Ovary (tissue), 3 donors: ENCODE data around the gene LIX1.
"Not testable (repeated sequence)": the region's sequence is repeated elsewhere in the genome, so short reads cannot be mapped to it uniquely, and the experiment has no call there.

Experiments used
- CTCF ChIP-seq, 3 donors: fragments of 450-650 bp in 2 of 3; fragments of 200-600 bp in 1 of 3; IDR thresholded peaks; one replicate each; pipeline versions ENCODE4 v1.5.1 to v1.8.0; 2016 to 2022; ENCODE audit warnings: antibody characterized with exemption in 3 of 3, mild to moderate bottlenecking in 1 of 3
- EP300 ChIP-seq: sonication (generic); formaldehyde crosslinking; IDR thresholded peaks from one replicate; pipeline ENCODE4 v1.6.1; 2017; ENCODE audit warnings: antibody characterized with exemption
- POLR2A ChIP-seq: fragments of 450-650 bp; IDR thresholded peaks from one replicate; pipeline ENCODE4 v1.6.1; 2017; ENCODE audit warnings: antibody characterized with exemption, mild to moderate bottlenecking, moderate library complexity
- donor health status: DM: no; HTN: no; CAD: no.

DNA sequence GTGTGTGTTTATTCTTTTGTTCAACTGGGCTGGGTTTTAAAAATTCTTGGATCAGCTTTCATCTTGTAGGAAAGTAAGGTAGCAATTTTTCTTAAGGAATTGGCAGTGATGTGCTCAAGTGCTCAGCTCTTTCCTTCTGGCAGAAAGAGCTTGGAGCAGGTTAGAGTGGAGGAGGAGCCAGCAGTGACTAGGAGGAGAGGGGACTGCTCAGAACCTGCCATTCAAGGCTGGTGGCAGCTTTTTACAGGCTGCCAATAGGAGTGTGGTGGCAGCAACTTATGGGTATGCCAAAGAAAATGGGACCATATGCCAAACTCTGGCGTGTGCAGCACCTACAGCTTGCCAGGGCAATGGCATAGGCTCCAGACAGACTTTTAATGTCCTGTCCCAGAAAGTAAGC is 2.2 kb downstream of the LIX1 start:
- not testable (repeated sequence) for TF ChIP-seq POLR2A; CTCF (IDR thresholded peaks at IDR 0.05); EP300
